Activated CD8-positive, alpha-beta memory T cell treated with anti-CD3 and anti-CD28 coated beads, Interleukin-2, amount 50 U/mL, for 1 hour (primary cell): ENCODE results near the gene C3.
A peak's percentile ranks its signal among the peaks of the same experiment; 100 is the strongest.
"Not testable (repeated sequence)": the region's sequence is repeated elsewhere in the genome, so short reads cannot be mapped to it uniquely, and the experiment has no call there.

ENCODE experiments used
- DNase-seq: peaks from one replicate; pipeline ENCODE4 v3.0.0-alpha.2; 2020; ENCODE audit errors: extremely low read depth

C3 gene

GRCh38 chr19:6690160-6690885 is 30.1 kb downstream of the C3 start:
- DNase-seq = no peak

- DNase-seq = no peak
Measured at GRCh38 chr19:6687114-6687513, 33.3 kb downstream of the C3 start.

DNA sequence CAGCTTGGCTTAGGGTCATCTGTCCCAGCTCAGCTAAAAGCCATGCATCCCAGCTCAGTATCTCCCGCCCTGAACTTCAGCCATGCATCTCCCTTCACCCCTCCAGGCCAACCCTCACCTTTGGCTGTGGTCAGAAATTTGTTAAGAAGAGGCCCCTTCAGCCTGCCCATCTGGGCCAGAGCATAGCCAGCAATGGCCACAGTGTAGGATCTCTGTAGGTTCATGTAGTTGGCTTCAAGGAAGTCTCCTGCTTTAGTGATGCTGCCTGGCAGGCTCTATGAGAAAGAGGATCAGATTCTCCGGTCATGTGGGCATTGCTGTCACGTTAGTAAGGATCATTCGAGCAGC is 33.8 kb downstream of the C3 start:
- DNase-seq = no peak

DNA sequence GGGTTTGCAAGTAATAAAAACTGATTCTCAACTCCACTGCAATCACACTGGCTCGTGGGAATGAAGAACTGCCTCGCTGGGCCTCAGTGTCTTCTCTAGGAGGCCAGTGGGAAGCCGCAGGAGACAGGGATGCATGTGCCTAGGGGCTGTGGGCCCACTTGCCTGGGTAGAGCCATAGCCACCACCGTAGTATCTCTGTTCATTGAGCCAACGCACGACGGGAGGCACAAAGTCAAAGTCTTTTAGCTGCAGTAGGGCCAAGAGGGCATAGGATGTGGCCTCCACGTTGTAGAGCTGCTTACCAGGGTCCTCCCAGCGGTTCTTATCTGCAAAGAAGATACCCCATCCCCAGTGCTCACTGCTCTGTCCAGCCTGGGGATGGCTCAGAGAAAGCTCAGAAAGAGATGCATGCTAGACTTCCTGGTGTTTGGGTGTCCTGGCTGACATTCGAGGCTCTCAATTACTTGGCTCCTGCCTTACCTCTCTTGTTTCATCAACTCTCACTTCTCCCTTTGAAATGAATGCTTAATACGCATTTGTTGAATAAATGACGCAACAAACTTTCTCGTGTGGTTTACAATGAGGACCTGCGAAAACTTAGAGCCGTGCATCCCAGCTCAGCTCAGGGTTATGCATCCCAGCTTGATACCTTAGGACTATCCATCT is 34.4 kb downstream of the C3 start:
- DNase-seq = no peak

GRCh38 chr19:6685482-6685881 is 35.0 kb downstream of the C3 start:
- DNase-seq = no peak

GRCh38 chr19:6683971-6684370 is 36.5 kb downstream of the C3 start:
- DNase-seq = no peak

DNA sequence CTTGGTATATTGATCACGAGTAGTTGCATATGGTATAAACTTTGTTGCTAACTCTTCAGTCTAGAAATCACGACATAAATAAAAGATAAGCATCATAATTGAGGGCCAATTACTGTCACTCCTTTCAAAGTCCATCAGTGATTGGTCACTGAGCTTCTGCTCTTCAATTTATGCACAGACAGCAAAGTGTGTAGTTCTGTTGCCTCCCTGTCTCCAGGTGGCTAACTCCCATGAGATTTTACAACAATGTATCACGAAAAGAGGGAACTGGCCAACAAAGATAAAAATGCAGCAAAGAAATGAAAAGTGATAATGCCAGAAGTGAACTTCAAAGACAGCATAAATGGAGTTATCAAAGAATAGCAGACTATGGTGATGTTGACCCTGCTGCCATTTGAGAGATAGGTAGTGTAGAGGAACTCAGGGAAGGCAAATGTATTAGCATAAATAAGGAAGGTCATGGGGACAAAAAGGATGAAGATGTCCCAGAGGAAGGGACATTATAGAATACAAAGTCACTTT is 37.8 kb downstream of the C3 start:
- no peak for DNase-seq

- DNase-seq = no peak
Measured at GRCh38 chr19:6680141-6680540, 40.3 kb downstream of the C3 start.

DNA sequence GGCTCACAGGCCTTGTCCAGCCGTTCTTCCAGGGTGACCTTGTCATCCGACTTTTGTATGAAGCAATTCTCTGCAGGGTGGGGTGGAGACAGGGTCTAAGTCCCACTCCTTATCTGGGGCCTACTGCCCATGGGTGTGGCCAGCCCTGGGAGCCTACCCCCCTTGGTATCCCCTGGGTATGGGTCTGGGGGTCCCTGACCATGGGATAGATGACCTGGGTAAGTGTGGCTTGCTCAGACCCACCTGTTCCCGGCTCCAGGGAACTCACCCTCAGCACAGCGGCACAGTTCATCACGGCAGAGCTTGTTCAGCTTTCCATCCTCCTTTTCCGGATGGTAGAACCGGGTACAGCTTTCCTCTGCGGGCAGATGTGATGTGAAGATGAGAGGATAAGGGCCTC is 41.3 kb downstream of the C3 start:
- no peak for DNase-seq

GRCh38 chr19:6678690-6679109 is 41.8 kb downstream of the C3 start:
- DNase-seq = no peak

- no peak for DNase-seq
Measured at GRCh38 chr19:6677883-6678689, 42.4 kb downstream of the C3 start.

- DNase-seq = no peak
Measured at GRCh38 chr19:6677495-6677882, 43.0 kb downstream of the C3 start.

- no peak for DNase-seq
Measured at GRCh38 chr19:6676288-6676687, 44.2 kb downstream of the C3 start.

GRCh38 chr19:6674868-6675305 is 45.6 kb downstream of the C3 start:
- peak; percentile 77 for DNase-seq

DNA sequence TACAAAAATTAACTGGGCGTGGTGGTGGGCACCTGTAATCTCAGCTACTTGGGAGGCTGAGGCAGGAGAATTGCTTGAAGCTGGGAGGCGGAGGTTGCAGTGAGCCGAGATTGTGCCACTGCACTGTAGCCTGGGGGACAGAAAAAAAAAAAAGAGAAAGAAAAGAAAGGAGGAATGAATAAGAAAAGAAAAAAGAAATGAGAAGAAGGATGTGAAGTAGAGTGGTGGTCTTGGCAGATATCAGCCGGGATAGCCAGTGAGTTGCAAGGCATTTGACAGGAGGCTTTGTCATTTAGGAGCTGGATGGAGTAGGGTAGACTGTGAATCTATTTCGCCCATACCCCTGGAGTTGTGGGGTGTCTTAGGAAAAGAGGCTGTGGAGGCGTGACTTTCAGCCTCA is 46.0 kb downstream of the C3 start:
- not testable (repeated sequence) for DNase-seq

GRCh38 chr19:6672693-6673290 is 47.7 kb downstream of the C3 start:
- DNase-seq = no peak

- no peak for DNase-seq
Measured at GRCh38 chr19:6671960-6672359, 48.5 kb downstream of the C3 start.

- DNase-seq = no peak
Measured at GRCh38 chr19:6668691-6669090, 51.8 kb downstream of the C3 start.

GRCh38 chr19:6667114-6667627 is 53.3 kb downstream of the C3 start:
- no peak for DNase-seq

DNA sequence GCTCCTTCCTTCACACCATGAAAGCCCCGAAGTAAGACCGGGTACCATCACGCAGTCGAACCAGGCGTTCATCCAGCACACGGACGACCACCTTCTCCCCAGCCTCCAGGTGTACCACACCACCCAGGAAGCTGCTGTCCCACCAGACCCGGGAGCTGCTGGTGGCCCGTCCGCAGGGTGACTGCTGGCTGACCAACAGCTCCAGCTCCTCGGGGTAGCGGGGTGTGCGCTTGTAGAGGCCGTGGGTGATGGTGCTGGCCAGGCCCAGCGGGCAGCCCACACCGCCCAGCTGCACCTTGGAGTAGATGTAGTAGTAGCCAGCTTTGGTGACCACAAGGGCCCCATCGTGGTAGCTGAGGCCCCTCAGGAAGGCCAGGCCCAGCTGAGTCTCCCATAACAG is 55.5 kb downstream of the C3 start:
- DNase-seq = no peak

GRCh38 chr19:6663236-6664201 is 56.9 kb downstream of the C3 start:
- DNase-seq = no peak
